Measurements from ENCODE around the gene HOXC9.

The HOXC9 gene

GRCh38 chr12:53973236-53974042 lies 26.5 kb upstream of the HOXC9 start:
- no peak for TF ChIP-seq CTCF (IDR thresholded peaks at IDR 0.05; ENCODE audit: insufficient read depth, low read depth, low read length, missing control alignments)
- no peak overlapping the region for H3K4me3 ChIP-seq (ENCODE audit: low read length)
- no peak for DNase-seq (ENCODE audit: low read depth)

GRCh38 chr12:53974084-53975063 lies 25.6 kb upstream of the HOXC9 start, which contains the start of gene HOTAIR:
Gene HOTAIR (minus strand): TSS chr12:53974954.
- no peak within 1 kb of the TSS for H3K4me3 ChIP-seq (ENCODE audit: low read length)
- DNase-seq (ENCODE audit: low read depth), result no peak
- TF ChIP-seq CTCF (IDR thresholded peaks at IDR 0.05; ENCODE audit: insufficient read depth, low read depth, low read length, missing control alignments), result no peak

- no peak overlapping the region for H3K4me3 ChIP-seq (ENCODE audit: low read length)
- TF ChIP-seq CTCF (IDR thresholded peaks at IDR 0.05; ENCODE audit: insufficient read depth, low read depth, low read length, missing control alignments), result no peak
- no peak for DNase-seq (ENCODE audit: low read depth)
These were observed 24.9 kb upstream of the HOXC9 start for GRCh38 chr12:53975064-53975471.

- H3K4me3 ChIP-seq (ENCODE audit: low read length), result no peak overlapping the region
- DNase-seq (ENCODE audit: low read depth), result no peak
- no peak for TF ChIP-seq CTCF (IDR thresholded peaks at IDR 0.05; ENCODE audit: insufficient read depth, low read depth, low read length, missing control alignments)
These were observed 24.3 kb upstream of the HOXC9 start for GRCh38 chr12:53975479-53976152.

- no peak for TF ChIP-seq CTCF (IDR thresholded peaks at IDR 0.05; ENCODE audit: insufficient read depth, low read depth, low read length, missing control alignments)
- no peak overlapping the region for H3K4me3 ChIP-seq (ENCODE audit: low read length)
- DNase-seq (ENCODE audit: low read depth), result no peak
These were observed 23.7 kb upstream of the HOXC9 start for GRCh38 chr12:53976172-53976822.
